ENCODE measurements around the gene TMEM179B.

GRCh38 chr11:62811659-62812058 is 24.5 kb downstream of the TMEM179B start:
- TF ChIP-seq CTCF (IDR thresholded peaks at IDR 0.05; ENCODE audit: low read depth, low read length) (no peak), EZH2phosphoT487 (IDR thresholded peaks at IDR 0.05; ENCODE audit: low read depth) (no peak)

Data from OCI-LY3 (cell line).